K562 (cell line): ENCODE results near the gene RPL28. TPM values are rescaled to one million over a fixed set of nuclear protein-coding genes. Genes with fewer than 3 reads are reported as not detected.
A peak's percentile ranks its signal among the peaks of the same experiment; 100 is the strongest.

Experiments used
- ATAC-seq: fragments of 200-7000 bp; cut with Tn5 transposase; 3 replicates; pipeline ENCODE4 v1.9.1; 2020; ENCODE audit warnings: moderate library complexity
- BruUV-seq: library from RNA; stranded (reverse); fragments of 400-500 nt; replicated peaks from 2 replicates; lab custom pipeline; 2021; lab: Mats Ljungman, UMichigan
- CTCF ChIA-PET: fragments of 300-600 bp; formaldehyde crosslinking; extraction: SDS; loops from one replicate; lab custom pipeline; 2021; ENCODE audit warnings: low intra/inter-chr PET ratio; lab: Yijun Ruan, JAX
- POLR2A ChIA-PET: fragments of 300-600, 350-650 bp; sonication (Branson Sonifier 250); formaldehyde crosslinking; extraction: SDS; loops from one replicate; lab custom pipeline; 2021; ENCODE audit warnings: antibody characterized with exemption, inconsistent platforms; lab: Yijun Ruan, JAX
- DNase-seq, 4 experiments: peaks; one replicate each; pipeline versions ENCODE4 v3.0.0 to v3.0.0-alpha.2; 2011 to 2018; ENCODE audit warnings: low spot score in 3 of 4, mixed read lengths in 3 of 4; ENCODE audit errors: extremely low read depth in 1 of 4
- FAIRE-seq: peaks from 2 replicates; lab custom pipeline; 2011; peaks lifted over from hg19 to GRCh38; lab: Jason Lieb, UNC
- H2AFZ ChIP-seq: 2 replicates; pipeline ENCODE4 v1.6.0; 2011; ENCODE audit warnings: low read depth, low read length, control low read depth, inconsistent platforms
- H3K27ac ChIP-seq: fragments of 200-600 bp; 3 replicates; pipeline ENCODE4 v1.8.0; 2011; ENCODE audit warnings: low read depth, mild to moderate bottlenecking, control low read depth, inconsistent platforms, low read length, moderate library complexity, mixed read lengths; ENCODE audit errors: extremely low read depth
- H3K27me3 ChIP-seq, 2 experiments: fragments of 300-600 bp in 1 of 2; 2 replicates in 1 of 2; 3 replicates in 1 of 2; pipeline versions ENCODE4 v1.6.0 to v1.8.0; 2011; ENCODE audit warnings: inconsistent platforms in 2 of 2, low read length in 2 of 2, mild to moderate bottlenecking in 1 of 2, mixed read lengths in 1 of 2, moderate library complexity in 1 of 2; ENCODE audit not compliant: control insufficient read depth in 2 of 2, insufficient read depth in 2 of 2
- H3K36me3 ChIP-seq: fragments of 300-600 bp; 3 replicates; pipeline ENCODE4 v1.8.0; 2011; ENCODE audit warnings: mild to moderate bottlenecking, low read length, inconsistent platforms; ENCODE audit not compliant: control insufficient read depth, insufficient read depth
- H3K4me1 ChIP-seq, 2 experiments: fragments of 200-600 bp in 1 of 2; replicated peaks in 1 of 2; 2 replicates in 1 of 2; 3 replicates in 1 of 2; pipeline versions ENCODE4 v1.5.1 to v1.8.0; 2011; ENCODE audit warnings: inconsistent platforms in 2 of 2, low read length in 2 of 2, mild to moderate bottlenecking in 1 of 2, mixed read lengths in 1 of 2, moderate library complexity in 1 of 2; ENCODE audit not compliant: control insufficient read depth in 2 of 2, insufficient read depth in 2 of 2
- H3K4me2 ChIP-seq: 2 replicates; pipeline ENCODE4 v1.6.1; 2011; ENCODE audit warnings: low read length, control low read depth, inconsistent platforms, mixed read lengths; ENCODE audit not compliant: insufficient read depth
- H3K4me3 ChIP-seq: fragments of 200-600 bp; sonication (generic), shearing (Covaris generic); 2 replicates; pipeline ENCODE4 v1.5.1; 2016; ENCODE audit warnings: control low read depth, inconsistent platforms
- H3K79me2 ChIP-seq: fragments of 200-600 bp; 3 replicates; pipeline ENCODE4 v1.8.0; 2011; ENCODE audit warnings: low read length, inconsistent platforms; ENCODE audit not compliant: control insufficient read depth, insufficient read depth
- H3K9ac ChIP-seq, 2 experiments: 2 replicates each; pipeline versions ENCODE4 v1.6.0 to v1.6.1; 2011; ENCODE audit warnings: low read depth in 2 of 2, low read length in 2 of 2, control low read depth in 1 of 2, inconsistent platforms in 1 of 2, mild to moderate bottlenecking in 1 of 2, mixed read lengths in 1 of 2; ENCODE audit not compliant: insufficient read depth in 1 of 2
- H3K9me1 ChIP-seq: one replicate; pipeline ENCODE4 v1.6.0; 2011; ENCODE audit warnings: inconsistent platforms, mild to moderate bottlenecking, low read length, moderate library complexity; ENCODE audit not compliant: control insufficient read depth, insufficient read depth
- H3K9me3 ChIP-seq: replicated peaks from 2 replicates; pipeline ENCODE4 v1.5.1; 2011; ENCODE audit warnings: low read depth, low read length, inconsistent platforms; ENCODE audit not compliant: control insufficient read depth, insufficient read depth
- H4K20me1 ChIP-seq: replicated peaks from 2 replicates; pipeline ENCODE4 v1.6.1; 2011; ENCODE audit warnings: low read length, inconsistent platforms, mixed read lengths; ENCODE audit not compliant: control insufficient read depth, insufficient read depth
- MEF2D ChIP-seq: conservative IDR thresholded peaks from 2 replicates; pipeline ENCODE4 v1.6.1; 2016; ENCODE audit warnings: low read depth, missing genetic modification characterization, missing compliant biosample characterization
- NONO ChIP-seq, 2 experiments: fragments of 200-400 bp in 1 of 2; fragments of 450-650 bp in 1 of 2; formaldehyde crosslinking in 1 of 2; IDR thresholded peaks; 2 replicates each; pipeline ENCODE4 v1.6.1; 2017; ENCODE audit warnings: low read depth in 2 of 2, mild to moderate bottlenecking in 2 of 2, moderate library complexity in 2 of 2, low read length in 1 of 2
- ZBTB7A ChIP-seq: IDR thresholded peaks from 2 replicates; pipeline ENCODE4 v1.6.1; 2011; ENCODE audit warnings: low read depth, mild to moderate bottlenecking, low read length, moderate library complexity, borderline replicate concordance; ENCODE audit not compliant: control insufficient read depth
- WGBS: fragments of 100-300 bp; shearing (Covaris generic); methylation state at CpG from one replicate; pipeline ENCODE4 v1.1.6; 2016; ENCODE audit warnings: low coverage, mixed read lengths; ENCODE audit not compliant: insufficient coverage; ENCODE audit errors: missing lambda C conversion rate; 5-methylcytosine and 5-hydroxymethylcytosine counted together
- in situ Hi-C: fragments of 300-500 bp; cut with MboI; formaldehyde crosslinking; loops from 4 replicates; pipeline ENCODE4 v1.15.0; 2018; ENCODE audit warnings: inconsistent platforms, mixed read lengths
- intact Hi-C: fragments of 100-400 bp; cut with micrococcal nuclease; formaldehyde crosslinking; loops from 2 replicates; pipeline ENCODE4 v1.14.2; 2022
- polyA plus RNA-seq, 8 experiments: library from polyadenylated mRNA; depleted of rRNA in 4 of 8; stranded (reverse) in 5 of 8; unstranded in 3 of 8; fragments of >200 nt; fragmentation: Nextera tagmentation in 2 of 8; fragmentation: Illumina TruSeq in 1 of 8; extraction: Ambion mirVana in 2 of 8; extraction: Trizol in 1 of 8; gene quantifications; 2 replicates each; pipeline versions ENCODE4 v1.2.1 to v1.2.3, GENCODE V29; 2011 to 2014; ENCODE audit warnings: inconsistent platforms in 1 of 8, missing spikeins in 1 of 8
- total RNA-seq, 7 experiments: library from RNA; depleted of rRNA in 6 of 7; stranded (reverse); fragments of >200 nt in 6 of 7; fragmentation: Illumina TruSeq in 2 of 7; extraction: Trizol in 2 of 7; gene quantifications; 2 replicates each; pipeline versions ENCODE4 v1.2.1 to v1.2.3, GENCODE V29; 2011 to 2021; ENCODE audit warnings: low replicate concordance in 1 of 7

Gene RPL28
- total and polyA plus RNA-seq, 9 of the 15 experiments (the other 6 are each of a cell fraction or from before 2014, with no cell fraction given) = 124 to 3,106 (median 622) TPM

GRCh38 chr19:55358943-55359908 is 26.5 kb upstream of the RPL28 start:
- H3K4me2 ChIP-seq = no peak overlapping the region
- no peaks in the 10 kb centered on the region for H4K20me1 ChIP-seq
- ATAC-seq (no peak), FAIRE-seq (no peak), DNase-seq (no peak)
- no peaks in the 10 kb centered on the region for H3K36me3 ChIP-seq
- 32% methylated on average over 26 of the region's 32 CpGs for WGBS
- H3K79me2 ChIP-seq = no peaks in the 10 kb centered on the region
- H3K4me1 ChIP-seq = peaks cover 0 to 60% of the 10 kb centered on the region in 2 experiments; a peak in 4 of 5 replicates
- no peaks in the 10 kb centered on the region for H3K9me3 ChIP-seq
- H2AFZ ChIP-seq = no peak overlapping the region
- H3K9ac ChIP-seq = peak overlapping the region in 1 of 2 experiments; percentile 64; a peak in 2 of 4 replicates
- POLR2A ChIA-PET = interaction anchor here (0.5 to 1.3 kb wide), 2 partner anchors 10 to 39 kb away, joined by 3 read pairs; no protein-coding TSS in a partner anchor
- no peak for TF ChIP-seq MEF2D (tag)
- no peak overlapping the region for H3K27ac ChIP-seq
- H3K27me3 ChIP-seq = peaks cover 9 to 21% of the 10 kb centered on the region in 2 experiments; a peak in 4 of 5 replicates
- BruUV-seq = no TSS peak
- CTCF ChIA-PET = no interaction called here
- intact Hi-C loops (no loop called here), in situ Hi-C loops (no loop called here)
- H3K9me1 ChIP-seq = no peaks in the 10 kb centered on the region
- H3K4me3 ChIP-seq = no peak overlapping the region

- BruUV-seq = no TSS peak
- Histone ChIP-seq H3K4me1 (peaks cover 0 to 52% of the 10 kb centered on the region in 2 experiments; a peak in 2 of 5 replicates), H3K4me3 (no peak overlapping the region), H3K9me3 (no peaks in the 10 kb centered on the region), H4K20me1 (no peaks in the 10 kb centered on the region), H3K27me3 (peaks cover 5 to 15% of the 10 kb centered on the region in 2 experiments; a peak in 3 of 5 replicates), H3K9ac (no peak overlapping the region), H3K9me1 (no peaks in the 10 kb centered on the region), H3K79me2 (no peaks in the 10 kb centered on the region), H3K27ac (no peak overlapping the region), H2AFZ (no peak overlapping the region), H3K4me2 (no peak overlapping the region), H3K36me3 (no peaks in the 10 kb centered on the region)
- TF ChIP-seq ZBTB7A (peak; percentile 22; the same call in 1 of the 2 replicates), NONO (IDR thresholded peaks at IDR 0.05; ENCODE audit: low read depth in 2 of 2, low read length in 1 of 2) (no peak)
- CTCF ChIA-PET = no interaction called here
- ATAC-seq (no peak), DNase-seq (no peak), FAIRE-seq (no peak)
- POLR2A ChIA-PET = interaction anchor here (1.0 kb wide), 1 partner anchor 9 kb away, joined by 3 read pairs; the partner anchor contains the start of gene IL11
- WGBS = 76% methylated on average over 13 of the region's 16 CpGs
- intact Hi-C loops = no loop called here
- in situ Hi-C loops = no loop called here
Observed at GRCh38 chr19:55360902-55361301, 24.8 kb upstream of the RPL28 start.
